NCI-H82 (cell line): ENCODE results near the gene IGSF9B.
A peak's percentile ranks its signal among the peaks of the same experiment; 100 is the strongest.

Source experiments
- DNase-seq: peaks from one replicate; lab custom pipeline; 2025; lab: John Stamatoyannopoulos, UW

IGSF9B gene

GRCh38 chr11:133936592-133936991 is 20.2 kb downstream of the IGSF9B start:
- DNase-seq = no peak

GRCh38 chr11:133936136-133936535 is 20.6 kb downstream of the IGSF9B start:
- no peak for DNase-seq

GRCh38 chr11:133935551-133935910 is 21.2 kb downstream of the IGSF9B start:
- DNase-seq = no peak

- no peak for DNase-seq
Observed at GRCh38 chr11:133934599-133935550, 21.9 kb downstream of the IGSF9B start.

GRCh38 chr11:133934096-133934495 is 22.7 kb downstream of the IGSF9B start:
- DNase-seq = no peak

- no peak for DNase-seq
Observed at GRCh38 chr11:133931449-133932060, 25.2 kb downstream of the IGSF9B start.

- peak; percentile 20 for DNase-seq
Observed at GRCh38 chr11:133930767-133931448, 25.9 kb downstream of the IGSF9B start.

GRCh38 chr11:133930053-133930766 is 26.6 kb downstream of the IGSF9B start:
- no peak for DNase-seq

- DNase-seq = no peak
Observed at GRCh38 chr11:133929401-133930052, 27.2 kb downstream of the IGSF9B start.

GRCh38 chr11:133928628-133929059 is 28.1 kb downstream of the IGSF9B start:
- peak; percentile 45 for DNase-seq

GRCh38 chr11:133927690-133928627 is 28.8 kb downstream of the IGSF9B start:
- peak; percentile 86 for DNase-seq

GRCh38 chr11:133926466-133927246 is 30.1 kb downstream of the IGSF9B start:
- DNase-seq = no peak

GRCh38 chr11:133925756-133926155 is 31.0 kb downstream of the IGSF9B start:
- no peak for DNase-seq

GRCh38 chr11:133924661-133925060 is 32.1 kb downstream of the IGSF9B start:
- no peak for DNase-seq

- DNase-seq = no peak
Observed at GRCh38 chr11:133922078-133922870, 34.5 kb downstream of the IGSF9B start.

- no peak for DNase-seq
Observed at GRCh38 chr11:133921513-133921912, 35.3 kb downstream of the IGSF9B start.

- no peak for DNase-seq
Observed at GRCh38 chr11:133921026-133921425, 35.7 kb downstream of the IGSF9B start.

- DNase-seq = no peak
Observed at GRCh38 chr11:133920109-133920990, 36.4 kb downstream of the IGSF9B start.
